ENCODE data around the gene WFDC2.

GRCh38 chr20:45432294-45432693 lies 37.3 kb upstream of the WFDC2 start:
- TF ChIP-seq POLR2AphosphoS5 (IDR thresholded peaks at IDR 0.05; ENCODE audit: low read depth), result no peak
- TF ChIP-seq CTCF (conservative IDR thresholded peaks at IDR 0.05; ENCODE audit: low read depth in 2 of 2), result no peak
- TF ChIP-seq EZH2 (IDR thresholded peaks at IDR 0.05; ENCODE audit: low read depth, unreplicated experiment), result no peak

Data from GM23338 (cell line).